Cardiac muscle cell (in vitro differentiated cells and primary cell): ENCODE results near the gene SMIM32. TPM values are rescaled to one million over a fixed set of nuclear protein-coding genes. Genes with fewer than 3 reads are reported as not detected.

Experiments used
- DNase-seq, 2 donors: peaks; one replicate each; pipeline versions ENCODE4 v3.0.0 to v3.0.0-alpha.2; 2010 to 2017; ENCODE audit warnings: low read depth in 1 of 2, low spot score in 1 of 2
- H3K27ac ChIP-seq: fragments of 200-600 bp; sonication (generic); 2 replicates; pipeline ENCODE4 v1.5.1; 2016
- H3K27me3 ChIP-seq: fragments of 200-600 bp; sonication (generic); 2 replicates; pipeline ENCODE4 v1.6.0; 2016; ENCODE audit warnings: control low read depth
- H3K36me3 ChIP-seq: fragments of 200-600 bp; sonication (generic); 2 replicates; pipeline ENCODE4 v1.5.1; 2016; ENCODE audit warnings: control low read depth
- H3K4me1 ChIP-seq: fragments of 200-600 bp; sonication (generic); 2 replicates; pipeline ENCODE4 v1.8.1; 2017; ENCODE audit warnings: low read depth, mild to moderate bottlenecking, mixed run types
- H3K4me3 ChIP-seq: fragments of 200-600 bp; sonication (generic); 2 replicates; pipeline ENCODE4 v1.5.1; 2016; ENCODE audit warnings: mild to moderate bottlenecking
- H3K9me3 ChIP-seq: fragments of 200-600 bp; sonication (generic); 2 replicates; pipeline ENCODE4 v1.5.1; 2017; ENCODE audit warnings: low read depth, mild to moderate bottlenecking, control low read depth
- polyA plus RNA-seq: library from polyadenylated mRNA; unstranded; fragments of >200 nt; fragmentation: Nextera tagmentation; extraction: Ambion mirVana; gene quantifications from 2 replicates; pipeline ENCODE4 v1.2.1, GENCODE V29; 2016
- total RNA-seq: library from RNA; depleted of rRNA; stranded (reverse); fragments of >200 nt; gene quantifications from 2 replicates; pipeline ENCODE4 v1.2.3, GENCODE V29; 2016
- TF ChIP-seq, protein P1 (sequence below): IDR thresholded peaks from 2 replicates; pipeline ENCODE4 v1.5.1; 2012; ENCODE audit warnings: low read depth, mild to moderate bottlenecking, low read length

The SMIM32 gene
- total and polyA plus RNA-seq, 2 experiments from 2014 or later = 0.36 TPM; not detected in 1

GRCh38 chr5:136203303-136203922, 10.5 kb upstream of the SMIM32 start:
- Histone ChIP-seq H3K4me1 (peaks cover 10% of the 10 kb centered on the region), H3K36me3 (no peaks in the 10 kb centered on the region), H3K27ac (no peak overlapping the region), H3K9me3 (no peaks in the 10 kb centered on the region), H3K27me3 (peaks cover 8% of the 10 kb centered on the region), H3K4me3 (no peak overlapping the region)
- TF ChIP-seq, protein P1, sequence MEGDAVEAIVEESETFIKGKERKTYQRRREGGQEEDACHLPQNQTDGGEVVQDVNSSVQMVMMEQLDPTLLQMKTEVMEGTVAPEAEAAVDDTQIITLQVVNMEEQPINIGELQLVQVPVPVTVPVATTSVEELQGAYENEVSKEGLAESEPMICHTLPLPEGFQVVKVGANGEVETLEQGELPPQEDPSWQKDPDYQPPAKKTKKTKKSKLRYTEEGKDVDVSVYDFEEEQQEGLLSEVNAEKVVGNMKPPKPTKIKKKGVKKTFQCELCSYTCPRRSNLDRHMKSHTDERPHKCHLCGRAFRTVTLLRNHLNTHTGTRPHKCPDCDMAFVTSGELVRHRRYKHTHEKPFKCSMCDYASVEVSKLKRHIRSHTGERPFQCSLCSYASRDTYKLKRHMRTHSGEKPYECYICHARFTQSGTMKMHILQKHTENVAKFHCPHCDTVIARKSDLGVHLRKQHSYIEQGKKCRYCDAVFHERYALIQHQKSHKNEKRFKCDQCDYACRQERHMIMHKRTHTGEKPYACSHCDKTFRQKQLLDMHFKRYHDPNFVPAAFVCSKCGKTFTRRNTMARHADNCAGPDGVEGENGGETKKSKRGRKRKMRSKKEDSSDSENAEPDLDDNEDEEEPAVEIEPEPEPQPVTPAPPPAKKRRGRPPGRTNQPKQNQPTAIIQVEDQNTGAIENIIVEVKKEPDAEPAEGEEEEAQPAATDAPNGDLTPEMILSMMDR = no peak
- DNase-seq = no peak

- TF ChIP-seq, protein P1 = no peak
- peaks cover 10% of the 10 kb centered on the region for H3K4me1 ChIP-seq
- no peak overlapping the region for H3K4me3 ChIP-seq
- H3K27ac ChIP-seq = no peak overlapping the region
- H3K36me3 ChIP-seq = no peaks in the 10 kb centered on the region
- no peaks in the 10 kb centered on the region for H3K9me3 ChIP-seq
- DNase-seq = peak; percentile 21 to 28
- peaks cover 8% of the 10 kb centered on the region for H3K27me3 ChIP-seq
These were observed 9.7 kb upstream of the SMIM32 start for GRCh38 chr5:136202469-136203205.

DNA sequence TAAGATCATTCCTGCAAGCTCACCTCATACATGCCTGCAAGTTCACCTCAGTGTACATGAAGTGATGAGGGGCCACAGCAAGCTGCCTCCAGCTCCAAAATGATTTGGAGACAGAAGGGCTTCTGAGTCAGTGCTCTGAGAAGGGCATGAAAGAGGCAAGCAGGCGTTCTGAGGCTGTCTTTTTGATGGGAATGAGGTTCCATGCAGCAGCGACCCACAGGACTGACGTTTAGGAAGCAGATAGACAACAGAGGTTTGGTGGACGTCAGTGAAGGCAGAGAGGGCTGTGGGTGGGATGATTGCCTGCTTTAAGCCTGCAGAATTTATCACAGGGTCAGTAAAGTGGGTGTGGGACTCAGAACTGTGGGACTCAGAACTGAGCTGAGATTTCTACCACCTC, 8.9 kb upstream of the SMIM32 start:
- Histone ChIP-seq H3K36me3 (no peaks in the 10 kb centered on the region), H3K4me1 (peaks cover 10% of the 10 kb centered on the region), H3K4me3 (no peak overlapping the region), H3K9me3 (no peaks in the 10 kb centered on the region), H3K27ac (no peak overlapping the region), H3K27me3 (peaks cover 8% of the 10 kb centered on the region)
- no peak for DNase-seq
- TF ChIP-seq, protein P1 = no peak

GRCh38 chr5:136200761-136201160, 7.8 kb upstream of the SMIM32 start:
- Histone ChIP-seq H3K4me3 (no peak overlapping the region), H3K4me1 (peaks cover 10% of the 10 kb centered on the region), H3K27me3 (peaks cover 8% of the 10 kb centered on the region), H3K36me3 (no peaks in the 10 kb centered on the region), H3K27ac (no peak overlapping the region), H3K9me3 (no peaks in the 10 kb centered on the region)
- DNase-seq = no peak
- TF ChIP-seq, protein P1 = no peak

DNA sequence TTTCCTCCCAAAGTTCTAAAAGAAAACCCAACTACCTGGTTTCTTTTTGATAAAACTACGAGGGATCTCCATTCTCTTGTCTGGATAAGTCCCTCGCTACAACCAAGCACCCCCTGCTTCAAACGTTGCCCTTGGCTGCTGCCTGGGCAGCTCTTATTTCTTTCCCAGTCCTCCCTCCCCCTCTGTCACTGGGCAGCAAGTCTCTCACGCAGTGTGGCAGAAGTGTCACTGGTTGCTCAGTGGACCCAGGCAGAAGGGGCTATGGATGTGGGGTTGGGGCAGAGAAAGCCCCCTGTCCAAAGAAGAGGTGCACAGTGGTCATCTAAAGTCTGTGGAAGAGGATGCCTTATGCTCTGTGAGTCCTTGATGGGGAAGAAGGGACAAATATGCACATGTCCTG, 7.2 kb upstream of the SMIM32 start:
- Histone ChIP-seq H3K27me3 (peaks cover 14% of the 10 kb centered on the region), H3K27ac (no peak overlapping the region), H3K36me3 (no peaks in the 10 kb centered on the region), H3K4me3 (no peak overlapping the region), H3K9me3 (no peaks in the 10 kb centered on the region), H3K4me1 (peaks cover 10% of the 10 kb centered on the region)
- no peak for DNase-seq
- TF ChIP-seq, protein P1 = no peak
